K562 (cell line): ENCODE results near the gene PLRG1. TPM values are rescaled to one million over a fixed set of nuclear protein-coding genes. Genes with fewer than 3 reads are reported as not detected.

ENCODE experiments used
- polyA plus RNA-seq, 8 experiments: library from polyadenylated mRNA; depleted of rRNA in 4 of 8; stranded (reverse) in 5 of 8; unstranded in 3 of 8; fragments of >200 nt; fragmentation: Nextera tagmentation in 2 of 8; fragmentation: Illumina TruSeq in 1 of 8; extraction: Ambion mirVana in 2 of 8; extraction: Trizol in 1 of 8; gene quantifications; 2 replicates each; pipeline versions ENCODE4 v1.2.1 to v1.2.3, GENCODE V29; 2011 to 2014; ENCODE audit warnings: inconsistent platforms in 1 of 8, missing spikeins in 1 of 8
- small RNA-seq: library from RNA; depleted of rRNA; stranded (forward); fragments of <200 nt; gene quantifications from one replicate; pipeline ENCODE3, GENCODE V24; 2014
- total RNA-seq, 7 experiments: library from RNA; depleted of rRNA in 6 of 7; stranded (reverse); fragments of >200 nt in 6 of 7; fragmentation: Illumina TruSeq in 2 of 7; extraction: Trizol in 2 of 7; gene quantifications; 2 replicates each; pipeline versions ENCODE4 v1.2.1 to v1.2.3, GENCODE V29; 2011 to 2021; ENCODE audit warnings: low replicate concordance in 1 of 7

The PLRG1 gene
- total and polyA plus RNA-seq, 9 of the 15 experiments (the other 6 are each of a cell fraction or from before 2014, with no cell fraction given): 48.0 to 248 (median 120) TPM

Small RNA genes within 50 kb of the gene (small RNA-seq; reads per million reads assigned to genes)
- gene RNU6-1285P: not detected

Other genes with a start within 250 kb of the PLRG1 start
- 5.5 and 5.7 TPM in 2 replicates for gene DCHS2, start 58.6 kb downstream of the PLRG1 start, total RNA-seq (2014; rRNA removed)
- gene DCHS2, start 58.6 kb downstream of the PLRG1 start, total RNA-seq (2014; rRNA removed; fragmentation: Illumina TruSeq; extraction: Trizol): 6.8 and 7.4 TPM in 2 replicates
- gene DCHS2, start 58.6 kb downstream of the PLRG1 start, total RNA-seq (2015; rRNA removed; fragmentation: Illumina TruSeq; extraction: Trizol): 5.7 and 5.8 TPM in 2 replicates
- 6.9 and 7.1 TPM in 2 replicates for gene DCHS2, start 58.6 kb downstream of the PLRG1 start, total RNA-seq (2021)
- gene DCHS2, start 58.6 kb downstream of the PLRG1 start, polyA plus RNA-seq (2011; rRNA removed): 1.8 and 2.8 TPM in 2 replicates
- 4.7 and 5.3 TPM in 2 replicates for gene DCHS2, start 58.6 kb downstream of the PLRG1 start, polyA plus RNA-seq (2014; fragmentation: Illumina TruSeq; extraction: Trizol)
- under 1 TPM; 0.49 to 0.92 TPM for gene DCHS2, start 58.6 kb downstream of the PLRG1 start, polyA plus RNA-seq (2014; fragmentation: Nextera tagmentation; extraction: Ambion mirVana)
- 4.6 TPM in 2 replicates for gene DCHS2, start 58.6 kb downstream of the PLRG1 start, polyA plus RNA-seq (2014; rRNA removed)
- not detected in 2 replicates for gene FGB, start 12.6 kb upstream of the PLRG1 start, total RNA-seq (2014; rRNA removed)
- not detected in 2 replicates for gene FGB, start 12.6 kb upstream of the PLRG1 start, total RNA-seq (2014; rRNA removed; fragmentation: Illumina TruSeq; extraction: Trizol)
- not detected in 2 replicates for gene FGB, start 12.6 kb upstream of the PLRG1 start, total RNA-seq (2015; rRNA removed; fragmentation: Illumina TruSeq; extraction: Trizol)
- gene FGB, start 12.6 kb upstream of the PLRG1 start, total RNA-seq (2021): 1.9 and 2.5 TPM in 2 replicates
- not detected in 2 replicates for gene FGB, start 12.6 kb upstream of the PLRG1 start, polyA plus RNA-seq (2011; rRNA removed)
- not detected in 2 replicates for gene FGB, start 12.6 kb upstream of the PLRG1 start, polyA plus RNA-seq (2014; fragmentation: Illumina TruSeq; extraction: Trizol)
- gene FGB, start 12.6 kb upstream of the PLRG1 start, polyA plus RNA-seq (2014; fragmentation: Nextera tagmentation; extraction: Ambion mirVana): under 1 TPM; 0.07 to 0.13 TPM
- not detected in 2 replicates for gene FGB, start 12.6 kb upstream of the PLRG1 start, polyA plus RNA-seq (2014; rRNA removed)
- gene FGA, start 40.3 kb upstream of the PLRG1 start, total RNA-seq (2014; rRNA removed): not detected in 2 replicates
- gene FGA, start 40.3 kb upstream of the PLRG1 start, total RNA-seq (2014; rRNA removed; fragmentation: Illumina TruSeq; extraction: Trizol): not detected in 2 replicates
- gene FGA, start 40.3 kb upstream of the PLRG1 start, total RNA-seq (2015; rRNA removed; fragmentation: Illumina TruSeq; extraction: Trizol): not detected in 2 replicates
- gene FGA, start 40.3 kb upstream of the PLRG1 start, total RNA-seq (2021): 2.5 and 3.4 TPM in 2 replicates
- 0.08 TPM in 1 of 2 replicates, not detected in the other for gene FGA, start 40.3 kb upstream of the PLRG1 start, polyA plus RNA-seq (2011; rRNA removed)
- 0.06 TPM in 1 of 2 replicates, not detected in the other for gene FGA, start 40.3 kb upstream of the PLRG1 start, polyA plus RNA-seq (2014; fragmentation: Illumina TruSeq; extraction: Trizol)
- under 1 TPM in 1 of 2 experiments, not detected in 1; 0.04 TPM for gene FGA, start 40.3 kb upstream of the PLRG1 start, polyA plus RNA-seq (2014; fragmentation: Nextera tagmentation; extraction: Ambion mirVana)
- gene FGA, start 40.3 kb upstream of the PLRG1 start, polyA plus RNA-seq (2014; rRNA removed): not detected in 2 replicates
- 0.45 TPM in 1 of 2 replicates, not detected in the other for gene FGG, start 62.3 kb upstream of the PLRG1 start, total RNA-seq (2014; rRNA removed)
- gene FGG, start 62.3 kb upstream of the PLRG1 start, total RNA-seq (2014; rRNA removed; fragmentation: Illumina TruSeq; extraction: Trizol): 0.33 TPM in 1 of 2 replicates, not detected in the other
- gene FGG, start 62.3 kb upstream of the PLRG1 start, total RNA-seq (2015; rRNA removed; fragmentation: Illumina TruSeq; extraction: Trizol): not detected in 2 replicates
- 1.9 and 2.2 TPM in 2 replicates for gene FGG, start 62.3 kb upstream of the PLRG1 start, total RNA-seq (2021)
- gene FGG, start 62.3 kb upstream of the PLRG1 start, polyA plus RNA-seq (2011; rRNA removed): 0.08 and 0.24 TPM in 2 replicates
- gene FGG, start 62.3 kb upstream of the PLRG1 start, polyA plus RNA-seq (2014; fragmentation: Illumina TruSeq; extraction: Trizol): 0.12 TPM in 1 of 2 replicates, not detected in the other
- gene FGG, start 62.3 kb upstream of the PLRG1 start, polyA plus RNA-seq (2014; fragmentation: Nextera tagmentation; extraction: Ambion mirVana): under 1 TPM; 0.34 to 0.41 TPM
- 0.27 TPM in 1 of 2 replicates, not detected in the other for gene FGG, start 62.3 kb upstream of the PLRG1 start, polyA plus RNA-seq (2014; rRNA removed)
- gene LRAT, start 193.6 kb upstream of the PLRG1 start, total RNA-seq (2014; rRNA removed): 0.41 and 0.45 TPM in 2 replicates
- not detected in 2 replicates for gene LRAT, start 193.6 kb upstream of the PLRG1 start, total RNA-seq (2014; rRNA removed; fragmentation: Illumina TruSeq; extraction: Trizol)
- not detected in 2 replicates for gene LRAT, start 193.6 kb upstream of the PLRG1 start, total RNA-seq (2015; rRNA removed; fragmentation: Illumina TruSeq; extraction: Trizol)
- gene LRAT, start 193.6 kb upstream of the PLRG1 start, total RNA-seq (2021): 0.07 and 0.09 TPM in 2 replicates
- gene LRAT, start 193.6 kb upstream of the PLRG1 start, polyA plus RNA-seq (2011; rRNA removed): 0.07 TPM in 1 of 2 replicates, not detected in the other
- 0.09 TPM in 1 of 2 replicates, not detected in the other for gene LRAT, start 193.6 kb upstream of the PLRG1 start, polyA plus RNA-seq (2014; fragmentation: Illumina TruSeq; extraction: Trizol)
- under 1 TPM in 1 of 2 experiments, not detected in 1; 0.03 TPM for gene LRAT, start 193.6 kb upstream of the PLRG1 start, polyA plus RNA-seq (2014; fragmentation: Nextera tagmentation; extraction: Ambion mirVana)
- gene LRAT, start 193.6 kb upstream of the PLRG1 start, polyA plus RNA-seq (2014; rRNA removed): 0.27 TPM in 1 of 2 replicates, not detected in the other
- not detected in 2 replicates for gene RBM46, start 230.9 kb upstream of the PLRG1 start, total RNA-seq (2014; rRNA removed)
- not detected in 2 replicates for gene RBM46, start 230.9 kb upstream of the PLRG1 start, total RNA-seq (2014; rRNA removed; fragmentation: Illumina TruSeq; extraction: Trizol)
- not detected in 2 replicates for gene RBM46, start 230.9 kb upstream of the PLRG1 start, total RNA-seq (2015; rRNA removed; fragmentation: Illumina TruSeq; extraction: Trizol)
- gene RBM46, start 230.9 kb upstream of the PLRG1 start, total RNA-seq (2021): not detected in 2 replicates
- gene RBM46, start 230.9 kb upstream of the PLRG1 start, polyA plus RNA-seq (2011; rRNA removed): not detected in 2 replicates
- 0.04 TPM in 1 of 2 replicates, not detected in the other for gene RBM46, start 230.9 kb upstream of the PLRG1 start, polyA plus RNA-seq (2014; fragmentation: Illumina TruSeq; extraction: Trizol)
- gene RBM46, start 230.9 kb upstream of the PLRG1 start, polyA plus RNA-seq (2014; fragmentation: Nextera tagmentation; extraction: Ambion mirVana): not detected
- gene RBM46, start 230.9 kb upstream of the PLRG1 start, polyA plus RNA-seq (2014; rRNA removed): not detected in 2 replicates